RWPE1 (cell line): ENCODE measurements around the gene DOK7.

Experiments used
- CTCF ChIA-PET: fragments of 350-600 bp; sonication (Branson Sonifier 250); formaldehyde crosslinking; extraction: SDS; loops from one replicate; lab custom pipeline; 2021; lab: Yijun Ruan, JAX
- POLR2A ChIA-PET: fragments of 400-600 bp; formaldehyde crosslinking; extraction: SDS; loops from one replicate; lab custom pipeline; 2020; ENCODE audit warnings: antibody characterized with exemption; ENCODE audit not compliant: low non-redundant PET; lab: Yijun Ruan, JAX
- DNase-seq: peaks from one replicate; pipeline ENCODE4 v3.0.0; 2012; ENCODE audit warnings: low spot score
- H3K27ac ChIP-seq: fragments of 450-650 bp; 2 replicates; pipeline ENCODE4 v1.5.1; 2017
- TF ChIP-seq, protein P1 (sequence below): fragments of 450-650 bp; conservative IDR thresholded peaks from 2 replicates; pipeline ENCODE4 v1.5.1; 2017; ENCODE audit warnings: low read depth, mild to moderate bottlenecking

DOK7 gene, protein sequence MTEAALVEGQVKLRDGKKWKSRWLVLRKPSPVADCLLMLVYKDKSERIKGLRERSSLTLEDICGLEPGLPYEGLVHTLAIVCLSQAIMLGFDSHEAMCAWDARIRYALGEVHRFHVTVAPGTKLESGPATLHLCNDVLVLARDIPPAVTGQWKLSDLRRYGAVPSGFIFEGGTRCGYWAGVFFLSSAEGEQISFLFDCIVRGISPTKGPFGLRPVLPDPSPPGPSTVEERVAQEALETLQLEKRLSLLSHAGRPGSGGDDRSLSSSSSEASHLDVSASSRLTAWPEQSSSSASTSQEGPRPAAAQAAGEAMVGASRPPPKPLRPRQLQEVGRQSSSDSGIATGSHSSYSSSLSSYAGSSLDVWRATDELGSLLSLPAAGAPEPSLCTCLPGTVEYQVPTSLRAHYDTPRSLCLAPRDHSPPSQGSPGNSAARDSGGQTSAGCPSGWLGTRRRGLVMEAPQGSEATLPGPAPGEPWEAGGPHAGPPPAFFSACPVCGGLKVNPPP

DNA sequence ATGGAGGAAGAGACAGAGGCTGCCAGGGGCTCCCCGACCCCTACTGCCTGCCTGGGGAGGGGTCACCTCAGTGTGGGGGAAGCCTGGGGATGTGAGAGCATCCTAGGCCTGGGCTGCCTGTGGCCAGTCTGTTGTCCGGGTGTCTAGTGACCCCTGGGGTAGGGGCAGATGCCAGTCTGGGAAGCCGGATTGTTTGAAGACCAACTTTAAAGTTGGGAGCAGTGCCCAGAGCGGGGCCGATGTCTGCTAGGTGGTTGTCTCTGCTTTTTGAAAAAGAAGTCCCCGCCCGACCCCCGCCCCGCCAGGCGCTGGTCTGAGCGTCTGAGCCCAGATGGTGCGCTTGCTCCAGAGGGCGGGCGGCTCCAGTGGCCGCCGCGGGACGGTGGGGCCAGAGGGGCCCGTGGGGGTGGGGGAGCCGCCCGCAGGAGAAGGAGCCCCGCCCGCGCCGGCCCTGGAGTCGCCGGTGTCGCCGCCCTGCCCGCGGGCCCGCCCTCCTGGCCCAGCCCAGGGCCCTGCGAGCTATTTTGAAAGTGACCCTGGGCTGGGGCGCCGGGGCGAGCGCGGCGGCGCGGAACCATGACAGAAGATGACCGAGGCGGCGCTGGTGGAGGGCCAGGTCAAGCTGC, at the start of gene DOK7:
TSS of gene DOK7 (plus strand) at position 517 of the 626 bp plus-strand sequence. CDS start at position 587, 70 bp downstream.
- ChIA-PET POLR2A (no interaction called here), CTCF (no interaction called here)
- H3K27ac ChIP-seq, result peak within 1 kb of the TSS; percentile 63; the same call in 1 of the 2 replicates
- DNase-seq, result no peak
- TF ChIP-seq, protein P1, sequence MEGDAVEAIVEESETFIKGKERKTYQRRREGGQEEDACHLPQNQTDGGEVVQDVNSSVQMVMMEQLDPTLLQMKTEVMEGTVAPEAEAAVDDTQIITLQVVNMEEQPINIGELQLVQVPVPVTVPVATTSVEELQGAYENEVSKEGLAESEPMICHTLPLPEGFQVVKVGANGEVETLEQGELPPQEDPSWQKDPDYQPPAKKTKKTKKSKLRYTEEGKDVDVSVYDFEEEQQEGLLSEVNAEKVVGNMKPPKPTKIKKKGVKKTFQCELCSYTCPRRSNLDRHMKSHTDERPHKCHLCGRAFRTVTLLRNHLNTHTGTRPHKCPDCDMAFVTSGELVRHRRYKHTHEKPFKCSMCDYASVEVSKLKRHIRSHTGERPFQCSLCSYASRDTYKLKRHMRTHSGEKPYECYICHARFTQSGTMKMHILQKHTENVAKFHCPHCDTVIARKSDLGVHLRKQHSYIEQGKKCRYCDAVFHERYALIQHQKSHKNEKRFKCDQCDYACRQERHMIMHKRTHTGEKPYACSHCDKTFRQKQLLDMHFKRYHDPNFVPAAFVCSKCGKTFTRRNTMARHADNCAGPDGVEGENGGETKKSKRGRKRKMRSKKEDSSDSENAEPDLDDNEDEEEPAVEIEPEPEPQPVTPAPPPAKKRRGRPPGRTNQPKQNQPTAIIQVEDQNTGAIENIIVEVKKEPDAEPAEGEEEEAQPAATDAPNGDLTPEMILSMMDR, result no peak

DNA sequence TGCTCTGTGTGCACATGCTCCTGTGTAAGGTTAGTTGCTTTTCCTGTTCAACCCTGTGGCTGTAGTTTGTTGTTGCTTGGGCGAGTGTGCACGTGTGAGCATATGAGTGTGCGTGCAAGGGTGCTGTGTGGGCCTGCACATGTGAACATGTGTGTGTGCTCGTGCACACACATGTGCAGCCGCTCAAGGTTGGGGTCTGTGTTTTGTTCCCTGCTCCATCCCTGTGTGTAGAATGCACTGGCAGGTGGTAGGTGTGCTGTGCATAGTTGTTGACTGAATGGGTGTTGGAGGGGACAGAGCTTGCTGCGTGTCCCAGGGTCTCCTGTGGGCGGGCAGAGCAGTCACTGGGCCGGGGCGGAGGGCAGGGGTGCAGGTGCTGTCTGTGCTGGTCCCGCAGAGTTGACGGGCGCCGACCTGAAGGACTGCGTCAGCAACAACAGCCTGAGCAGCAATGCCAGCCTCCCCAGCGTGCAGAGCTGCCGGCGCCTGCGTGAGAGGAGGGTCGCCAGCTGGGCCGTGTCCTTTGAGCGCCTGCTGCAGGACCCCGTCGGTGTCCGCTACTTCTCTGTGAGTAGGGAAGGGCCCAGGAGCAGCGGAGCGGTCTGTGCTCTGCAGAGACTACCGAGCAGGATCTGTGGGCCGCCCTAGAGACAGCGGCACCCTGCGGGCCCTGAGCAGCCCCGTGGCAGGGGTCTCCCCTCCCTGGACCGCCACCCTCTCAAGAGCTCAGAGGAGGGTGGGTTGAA, 49.3 kb upstream of the DOK7 start:
- no peak for DNase-seq
- TF ChIP-seq, protein P1, result no peak
- POLR2A ChIA-PET, result no interaction called here
- 0 out of 2 replicates have a peak overlapping the region, but pooled peaks have one; percentile 11 for H3K27ac ChIP-seq
- CTCF ChIA-PET, result interaction anchor here (0.6 kb wide), 1 partner anchor 29 kb away, joined by 3 read pairs; no protein-coding TSS in a partner anchor

DNA sequence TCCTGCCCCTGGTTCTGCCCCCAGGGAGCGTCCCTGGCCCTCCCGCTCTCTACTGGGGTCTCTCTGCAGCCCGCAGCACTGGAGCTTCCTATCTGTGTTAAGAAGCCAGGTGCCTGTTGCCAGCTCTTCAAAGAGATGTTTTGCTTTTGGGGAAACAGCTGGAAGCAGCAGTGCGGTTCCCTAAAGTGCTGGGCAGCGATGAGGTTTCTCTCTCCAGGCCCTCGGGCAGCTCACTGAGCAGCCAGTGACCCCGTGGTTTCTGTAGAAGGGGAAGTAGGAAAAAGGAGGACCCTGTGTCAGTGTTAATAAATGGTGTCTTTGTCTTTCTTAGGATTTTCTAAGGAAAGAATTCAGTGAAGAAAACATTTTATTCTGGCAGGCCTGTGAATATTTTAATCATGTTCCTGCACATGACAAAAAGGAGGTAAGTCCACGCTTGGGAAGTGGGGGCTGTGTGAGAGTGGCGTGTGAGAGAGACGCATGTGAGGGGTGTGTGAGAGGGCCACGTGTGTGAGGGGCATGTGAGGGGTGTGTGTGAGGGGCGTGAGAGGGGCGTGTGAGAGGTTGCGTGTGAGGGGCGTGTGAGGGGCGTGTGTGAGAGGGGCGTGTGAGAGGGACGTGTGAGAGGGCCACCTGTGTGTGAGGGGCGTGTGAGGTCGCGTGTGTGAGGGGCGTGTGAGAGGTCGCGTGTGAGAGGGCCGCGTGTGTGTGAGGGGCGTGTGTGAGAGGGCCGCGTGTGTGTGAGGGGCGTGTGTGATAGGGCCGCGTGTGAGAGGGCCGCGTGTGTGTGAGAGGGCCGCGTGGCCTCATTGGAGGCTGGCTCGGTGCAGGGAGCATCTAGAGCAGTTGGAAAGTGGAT, 48.5 kb upstream of the DOK7 start:
- H3K27ac ChIP-seq, result 0 out of 2 replicates have a peak overlapping the region, but pooled peaks have one; percentile 11
- ChIA-PET POLR2A (no interaction called here), CTCF (no interaction called here)
- DNase-seq, result no peak
- TF ChIP-seq, protein P1, result no peak

DNA sequence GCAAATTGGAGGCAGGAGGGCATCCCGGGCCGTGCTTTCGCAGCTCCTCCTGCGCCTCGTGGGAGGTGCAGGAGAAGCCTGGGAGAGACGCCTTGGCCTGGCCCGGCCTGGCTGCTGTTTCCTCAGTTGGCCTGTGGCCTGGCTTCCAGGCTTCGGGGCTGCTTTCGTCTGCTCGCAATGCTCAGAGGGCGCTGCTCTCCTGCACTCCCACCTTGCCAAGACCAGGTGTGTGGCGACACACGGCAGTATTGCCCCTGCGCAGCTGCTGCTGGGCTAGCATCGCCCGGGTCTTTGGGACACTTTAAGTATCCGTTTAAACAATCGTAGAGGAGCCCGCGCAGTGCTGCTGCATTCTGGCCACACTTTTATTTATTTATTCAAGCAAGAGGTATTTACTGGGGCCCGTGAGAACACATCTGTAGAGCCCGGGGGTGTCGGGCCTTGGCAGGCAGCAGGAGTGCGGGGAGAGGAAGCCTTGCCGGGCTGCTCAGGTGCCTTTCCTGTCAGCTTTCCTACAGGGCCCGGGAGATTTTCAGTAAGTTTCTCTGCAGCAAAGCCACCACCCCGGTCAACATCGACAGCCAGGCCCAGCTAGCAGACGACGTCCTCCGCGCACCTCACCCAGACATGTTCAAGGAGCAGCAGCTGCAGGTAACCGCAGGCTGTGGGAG, 47.5 kb upstream of the DOK7 start:
- CTCF ChIA-PET, result no interaction called here
- peak overlapping the region; percentile 26 for H3K27ac ChIP-seq
- DNase-seq, result no peak
- POLR2A ChIA-PET, result no interaction called here
- TF ChIP-seq, protein P1, result no peak

DNA sequence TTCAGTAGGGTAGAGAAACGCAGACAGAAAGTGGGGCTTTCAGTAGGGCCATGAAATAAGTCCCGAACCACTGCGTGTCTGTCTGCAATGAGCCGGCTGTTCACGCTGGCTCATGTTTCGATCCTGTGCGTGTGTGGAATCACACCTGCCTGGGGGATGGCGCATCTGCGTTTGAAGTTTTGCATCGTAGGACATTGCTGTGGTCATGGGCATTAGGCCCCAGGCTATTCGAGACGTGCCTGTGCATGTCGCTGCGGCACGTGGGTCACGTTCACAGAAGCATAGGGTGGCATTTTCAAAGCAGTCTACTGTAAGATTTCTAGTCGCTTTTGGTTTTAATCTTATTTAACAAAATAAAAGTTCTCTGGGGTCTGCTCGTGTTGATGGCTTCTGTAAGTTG, 46.8 kb upstream of the DOK7 start:
- H3K27ac ChIP-seq, result peak overlapping the region; percentile 26
- DNase-seq, result no peak
- POLR2A ChIA-PET, result no interaction called here
- CTCF ChIA-PET, result no interaction called here
- TF ChIP-seq, protein P1, result no peak
